Kasumi-1 (cell line): ENCODE measurements around the gene CLEC11A.

Experiments
- DNase-seq, 2 experiments: peaks; one replicate each; lab custom pipeline; 2025; lab: John Stamatoyannopoulos, UW

CLEC11A gene

GRCh38 chr19:50723069-50723468 lies at the start of gene CLEC11A:
TSS of gene CLEC11A (plus strand) at chr19:50723364. CDS start at chr19:50723526, 162 bp downstream.
- DNase-seq, result peak; percentile 95 to 97

GRCh38 chr19:50676625-50677197 lies 46.5 kb upstream of the CLEC11A start:
- no peak for DNase-seq

GRCh38 chr19:50677636-50678035 lies 45.5 kb upstream of the CLEC11A start:
- no peak for DNase-seq

- DNase-seq, result no peak
Measured at GRCh38 chr19:50678323-50678722, 44.8 kb upstream of the CLEC11A start.

- DNase-seq, result no peak
Measured at GRCh38 chr19:50679177-50680125, 43.7 kb upstream of the CLEC11A start.

- DNase-seq, result no peak
Measured at GRCh38 chr19:50686310-50687032, 36.7 kb upstream of the CLEC11A start.

GRCh38 chr19:50688766-50689165 lies 34.4 kb upstream of the CLEC11A start:
- DNase-seq, result no peak

- no peak for DNase-seq
Measured at GRCh38 chr19:50690439-50690838, 32.7 kb upstream of the CLEC11A start.

GRCh38 chr19:50693064-50693975 lies 29.8 kb upstream of the CLEC11A start:
- DNase-seq, result no peak

GRCh38 chr19:50694815-50695145 lies 28.4 kb upstream of the CLEC11A start:
- no peak for DNase-seq

- DNase-seq, result peak; percentile 46 to 48
Measured at GRCh38 chr19:50695251-50696093, 27.7 kb upstream of the CLEC11A start.

GRCh38 chr19:50696094-50696483 lies 27.1 kb upstream of the CLEC11A start:
- DNase-seq, result no peak

GRCh38 chr19:50697414-50698124 lies 25.6 kb upstream of the CLEC11A start:
- no peak for DNase-seq

- no peak for DNase-seq
Measured at GRCh38 chr19:50701367-50701985, 21.7 kb upstream of the CLEC11A start.

GRCh38 chr19:50702158-50702870 lies 20.9 kb upstream of the CLEC11A start:
- no peak for DNase-seq

GRCh38 chr19:50702871-50703829 lies 20.0 kb upstream of the CLEC11A start:
- peak; percentile 74 to 75 for DNase-seq

GRCh38 chr19:50703915-50704796 lies 19.0 kb upstream of the CLEC11A start:
- peak; percentile 65 to 69 for DNase-seq
